Loucy (cell line): ENCODE results near the gene SPATC1L.

Experiments
- H2AFZ ChIP-seq: fragments of 200-600 bp; sonication (generic); 2 replicates; pipeline ENCODE4 v1.6.0; 2016; ENCODE audit warnings: antibody characterized with exemption, mild to moderate bottlenecking, low read length, moderate library complexity
- H3F3A ChIP-seq: fragments of 200-600 bp; 2 replicates; pipeline ENCODE4 v1.6.0; 2016; ENCODE audit warnings: antibody characterized with exemption, low read depth, mild to moderate bottlenecking
- H3K27me3 ChIP-seq: fragments of 200-600 bp; sonication (generic); 2 replicates; pipeline ENCODE4 v1.6.1; 2014; ENCODE audit warnings: low read length, mild to moderate bottlenecking; ENCODE audit not compliant: insufficient read depth, poor library complexity, severe bottlenecking
- H3K36me3 ChIP-seq: fragments of 200-600 bp; sonication (generic); 2 replicates; pipeline ENCODE4 v1.6.1; 2016; ENCODE audit warnings: low read length; ENCODE audit not compliant: insufficient read depth
- H3K4me1 ChIP-seq: fragments of 200-600 bp; sonication (generic); 2 replicates; pipeline ENCODE4 v1.5.1; 2014; ENCODE audit warnings: low read length, mild to moderate bottlenecking; ENCODE audit not compliant: insufficient read depth, poor library complexity, severe bottlenecking
- H3K4me2 ChIP-seq: fragments of 200-600 bp; sonication (generic); 2 replicates; pipeline ENCODE4 v1.6.0; 2014; ENCODE audit warnings: antibody characterized with exemption, low read length, low read depth, mild to moderate bottlenecking; ENCODE audit not compliant: poor library complexity, severe bottlenecking
- H3K4me3 ChIP-seq: fragments of 200-600 bp; sonication (generic); 2 replicates; pipeline ENCODE4 v1.5.1; 2014; ENCODE audit warnings: low read length, mild to moderate bottlenecking, mixed read lengths; ENCODE audit not compliant: poor library complexity, severe bottlenecking
- H3K79me2 ChIP-seq: fragments of 200-600 bp; sonication (generic); 2 replicates; pipeline ENCODE4 v1.6.1; 2014; ENCODE audit warnings: low read length; ENCODE audit not compliant: insufficient read depth
- H3K9ac ChIP-seq: fragments of 200-600 bp; sonication (generic); 2 replicates; pipeline ENCODE4 v1.6.0; 2014; ENCODE audit warnings: mild to moderate bottlenecking, low read depth, low read length, moderate library complexity; ENCODE audit not compliant: poor library complexity, severe bottlenecking
- H3K9me2 ChIP-seq: fragments of 200-600 bp; sonication (generic); replicated peaks from 2 replicates; pipeline ENCODE4 v1.6.1; 2016; ENCODE audit warnings: low read depth, low read length, mixed read lengths
- H3K9me3 ChIP-seq: fragments of 200-600 bp; sonication (generic); 2 replicates; pipeline ENCODE4 v1.6.1; 2014; ENCODE audit warnings: mild to moderate bottlenecking, antibody characterized with exemption, low read length, low read depth; ENCODE audit not compliant: insufficient read depth
- H4K20me1 ChIP-seq: fragments of 200-600 bp; sonication (generic); 2 replicates; pipeline ENCODE4 v1.6.0; 2014; ENCODE audit warnings: antibody characterized with exemption, low read length, mild to moderate bottlenecking; ENCODE audit not compliant: insufficient read depth, poor library complexity, severe bottlenecking
- CTCF ChIP-seq: fragments of 200-600 bp; sonication (generic); conservative IDR thresholded peaks from 2 replicates; pipeline ENCODE4 v1.5.1; 2014; ENCODE audit warnings: mild to moderate bottlenecking, antibody characterized with exemption, low read length
- EZH2phosphoT487 ChIP-seq: fragments of 200-600 bp; IDR thresholded peaks from 2 replicates; pipeline ENCODE4 v1.6.1; 2018; ENCODE audit warnings: antibody characterized with exemption, mild to moderate bottlenecking, moderate library complexity, borderline replicate concordance

SPATC1L gene

GRCh38 chr21:46196733-46197132 lies 12.5 kb upstream of the SPATC1L start:
- Histone ChIP-seq H3K9me3 (0 out of 2 replicates have a peak, but pooled peaks cover 3% of the 10 kb centered on the region), H4K20me1 (no peaks in the 10 kb centered on the region), H3K4me1 (no peaks in the 10 kb centered on the region), H3K36me3 (peaks cover 81% of the 10 kb centered on the region; the same call in 1 of the 2 replicates), H3K27me3 (no peaks in the 10 kb centered on the region), H3K79me2 (no peaks in the 10 kb centered on the region), H3K4me3 (no peak overlapping the region), H3F3A (no peaks in the 10 kb centered on the region), H2AFZ (no peak overlapping the region), H3K9ac (no peak overlapping the region), H3K9me2 (no peaks in the 10 kb centered on the region), H3K4me2 (no peak overlapping the region)
- TF ChIP-seq CTCF (no peak), EZH2phosphoT487 (no peak)

DNA sequence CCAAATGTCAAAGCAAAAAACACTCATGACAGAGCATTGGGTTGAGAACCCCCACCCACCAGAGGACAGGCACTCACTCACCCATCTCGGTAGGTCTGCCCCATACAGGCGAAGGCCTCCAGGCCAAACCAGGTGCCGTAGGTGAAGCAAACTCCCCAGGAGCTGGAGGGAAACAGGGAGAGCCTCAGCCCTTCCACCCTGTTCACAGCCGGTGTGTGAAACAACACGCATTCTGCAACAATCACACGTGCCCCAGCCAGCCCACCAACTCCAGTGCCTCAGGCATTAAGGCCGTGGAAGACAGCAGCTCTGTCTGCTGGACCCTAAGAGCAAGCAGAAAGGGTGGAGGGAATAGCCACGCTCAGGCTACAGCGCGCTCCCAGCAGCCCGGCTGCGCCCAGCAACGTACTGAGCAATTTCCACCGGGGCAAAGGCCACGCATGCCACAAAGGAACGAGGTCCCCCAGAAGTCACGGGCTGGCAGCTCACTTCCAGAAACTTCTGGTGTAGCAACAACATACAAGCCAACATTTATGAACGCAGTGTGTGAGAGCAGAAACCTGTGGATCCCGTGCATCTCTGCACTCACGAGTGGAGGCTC lies 11.4 kb upstream of the SPATC1L start:
- no peak overlapping the region for H2AFZ ChIP-seq
- H3K9me2 ChIP-seq, result no peaks in the 10 kb centered on the region
- TF ChIP-seq CTCF (no peak), EZH2phosphoT487 (no peak)
- H3K4me1 ChIP-seq, result no peaks in the 10 kb centered on the region
- H3K9me3 ChIP-seq, result 0 out of 2 replicates have a peak, but pooled peaks cover 3% of the 10 kb centered on the region
- H3K27me3 ChIP-seq, result no peaks in the 10 kb centered on the region
- peaks cover 91% of the 10 kb centered on the region; the same call in 1 of the 2 replicates for H3K36me3 ChIP-seq
- H3K4me2 ChIP-seq, result no peak overlapping the region
- H4K20me1 ChIP-seq, result no peaks in the 10 kb centered on the region
- no peaks in the 10 kb centered on the region for H3F3A ChIP-seq
- no peak overlapping the region for H3K4me3 ChIP-seq
- no peaks in the 10 kb centered on the region for H3K79me2 ChIP-seq
- H3K9ac ChIP-seq, result no peak overlapping the region

- Histone ChIP-seq H3K4me2 (no peak overlapping the region), H2AFZ (no peak overlapping the region), H3K36me3 (peaks cover 89% of the 10 kb centered on the region; the same call in 1 of the 2 replicates)
These were observed 10.4 kb upstream of the SPATC1L start for GRCh38 chr21:46194374-46195334.

More at GRCh38 chr21:46194374-46195334, 10.4 kb upstream of the SPATC1L start:
- no peaks in the 10 kb centered on the region for H3K27me3 ChIP-seq
- no peak overlapping the region for H3K4me3 ChIP-seq
- H3K9ac ChIP-seq, result no peak overlapping the region
- no peaks in the 10 kb centered on the region for H3F3A ChIP-seq
- TF ChIP-seq EZH2phosphoT487 (no peak), CTCF (no peak)
- no peaks in the 10 kb centered on the region for H3K79me2 ChIP-seq
- H3K4me1 ChIP-seq, result no peaks in the 10 kb centered on the region
- H3K9me2 ChIP-seq, result no peaks in the 10 kb centered on the region
- H3K9me3 ChIP-seq, result 0 out of 2 replicates have a peak, but pooled peaks cover 2% of the 10 kb centered on the region
- no peaks in the 10 kb centered on the region for H4K20me1 ChIP-seq
